ENCODE results near the gene FOXO6. TPM values are rescaled to one million over a fixed set of nuclear protein-coding genes. Genes with fewer than 3 reads are reported as not detected.

Gene FOXO6
- total and polyA plus RNA-seq, 2 donors (not counting 1 experiment from before 2014, with no cell fraction given), result under 0.01 TPM; not detected in 1

DNA sequence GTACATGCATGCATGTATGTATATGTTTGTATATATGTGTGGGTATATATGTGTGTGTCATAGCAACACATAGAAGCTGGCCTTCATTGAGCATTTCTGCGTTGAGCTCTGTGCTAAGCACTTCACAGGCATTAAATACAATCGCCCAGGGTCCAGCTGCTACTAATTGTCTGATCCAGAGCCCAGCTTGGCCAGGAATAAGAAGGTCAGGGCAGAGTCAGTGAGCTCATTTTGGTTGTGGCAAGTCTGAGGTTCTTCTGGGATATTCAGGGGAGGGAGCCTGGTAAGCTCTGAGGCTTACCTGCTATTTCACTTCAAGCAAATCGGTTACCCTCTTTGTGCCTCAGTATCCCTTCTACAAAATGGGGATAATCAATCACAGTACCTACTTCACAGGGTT lies 59.6 kb downstream of the FOXO6 start:
- H2AFZ ChIP-seq (ENCODE audit: low read length), result no peak overlapping the region
- no peak overlapping the region for H3K4me3 ChIP-seq (replicated peaks in 1 of 4; ENCODE audit: control extremely low read depth in 1 of 4, insufficient read depth in 1 of 4, low read depth in 3 of 4, low read length in 4 of 4)
- TF ChIP-seq CTCF (conservative IDR thresholded peaks at IDR 0.05 in 1 of 2, IDR thresholded peaks at IDR 0.05 in 1 of 2; ENCODE audit: low read depth in 1 of 2, low read length in 2 of 2) (no peak), EZH2 (IDR thresholded peaks at IDR 0.05; ENCODE audit: low read length, missing control alignments) (no peak)
- H3K9me3 ChIP-seq (ENCODE audit: control insufficient read depth, insufficient read depth, low read depth, low read length), result no peaks in the 10 kb centered on the region
- no peak overlapping the region for H3K4me2 ChIP-seq (ENCODE audit: extremely low read depth, insufficient read depth, low read length)
- no peak overlapping the region for H3K27ac ChIP-seq (ENCODE audit: insufficient read depth, low read length)
- H3K27me3 ChIP-seq (ENCODE audit: control insufficient read depth, insufficient read depth, low read length), result no peaks in the 10 kb centered on the region
- no peaks in the 10 kb centered on the region for H3K36me3 ChIP-seq (ENCODE audit: control insufficient read depth, insufficient read depth, low read length)
- no peaks in the 10 kb centered on the region for H3K4me1 ChIP-seq (ENCODE audit: control insufficient read depth, extremely low read depth, insufficient read depth, low read length)
- peak; percentile 28 to 31 for DNase-seq (ENCODE audit: low read depth in 2 of 2)
- no peaks in the 10 kb centered on the region for H3K79me2 ChIP-seq (ENCODE audit: control insufficient read depth, insufficient read depth, low read length)
- no peak overlapping the region for H3K9ac ChIP-seq (ENCODE audit: insufficient read depth, low read length)
- no peaks in the 10 kb centered on the region for H4K20me1 ChIP-seq (ENCODE audit: control insufficient read depth, extremely low read depth, insufficient read depth, low read length)

DNA sequence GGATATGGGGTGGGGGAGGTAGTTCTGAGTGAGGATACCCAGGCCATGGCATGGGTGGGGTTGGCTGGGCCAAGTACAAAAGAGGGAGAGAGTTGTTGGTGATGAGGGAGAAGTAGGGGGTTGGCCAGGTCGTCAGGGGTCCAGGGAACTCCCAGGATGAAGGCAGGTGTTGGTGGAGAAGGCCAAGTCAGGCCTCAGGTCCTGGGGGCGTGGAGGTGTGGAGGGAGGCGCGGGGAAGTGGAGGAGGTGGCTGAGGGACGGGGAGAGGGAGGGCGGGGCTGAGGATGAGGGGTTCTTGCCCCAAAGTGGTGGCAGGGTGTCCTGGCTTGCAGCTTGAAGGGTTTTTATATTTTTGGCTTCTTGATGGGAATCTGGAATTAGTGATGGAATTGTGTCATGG lies 61.1 kb downstream of the FOXO6 start:
- Histone ChIP-seq H4K20me1 (ENCODE audit: control insufficient read depth, extremely low read depth, insufficient read depth, low read length) (no peaks in the 10 kb centered on the region), H2AFZ (ENCODE audit: low read length) (no peak overlapping the region), H3K9ac (ENCODE audit: insufficient read depth, low read length) (no peak overlapping the region), H3K79me2 (ENCODE audit: control insufficient read depth, insufficient read depth, low read length) (no peaks in the 10 kb centered on the region), H3K27ac (ENCODE audit: insufficient read depth, low read length) (no peak overlapping the region), H3K9me3 (ENCODE audit: control insufficient read depth, insufficient read depth, low read depth, low read length) (no peaks in the 10 kb centered on the region), H3K4me1 (ENCODE audit: control insufficient read depth, extremely low read depth, insufficient read depth, low read length) (no peaks in the 10 kb centered on the region), H3K36me3 (ENCODE audit: control insufficient read depth, insufficient read depth, low read length) (no peaks in the 10 kb centered on the region), H3K4me3 (replicated peaks in 1 of 4; ENCODE audit: control extremely low read depth in 1 of 4, insufficient read depth in 1 of 4, low read depth in 3 of 4, low read length in 4 of 4) (no peak overlapping the region), H3K4me2 (ENCODE audit: extremely low read depth, insufficient read depth, low read length) (no peak overlapping the region), H3K27me3 (ENCODE audit: control insufficient read depth, insufficient read depth, low read length) (no peaks in the 10 kb centered on the region)
- TF ChIP-seq EZH2 (IDR thresholded peaks at IDR 0.05; ENCODE audit: low read length, missing control alignments) (no peak), CTCF (conservative IDR thresholded peaks at IDR 0.05 in 1 of 2, IDR thresholded peaks at IDR 0.05 in 1 of 2; ENCODE audit: low read depth in 1 of 2, low read length in 2 of 2) (no peak)
- DNase-seq (ENCODE audit: low read depth in 2 of 2), result no peak

- no peaks in the 10 kb centered on the region for H3K9me3 ChIP-seq (ENCODE audit: control insufficient read depth, insufficient read depth, low read depth, low read length)
- no peaks in the 10 kb centered on the region for H3K27me3 ChIP-seq (ENCODE audit: control insufficient read depth, insufficient read depth, low read length)
- no peak overlapping the region for H3K27ac ChIP-seq (ENCODE audit: insufficient read depth, low read length)
- no peak overlapping the region for H3K4me3 ChIP-seq (replicated peaks in 1 of 4; ENCODE audit: control extremely low read depth in 1 of 4, insufficient read depth in 1 of 4, low read depth in 3 of 4, low read length in 4 of 4)
- no peak overlapping the region for H2AFZ ChIP-seq (ENCODE audit: low read length)
- H4K20me1 ChIP-seq (ENCODE audit: control insufficient read depth, extremely low read depth, insufficient read depth, low read length), result no peaks in the 10 kb centered on the region
- no peak overlapping the region for H3K4me2 ChIP-seq (ENCODE audit: extremely low read depth, insufficient read depth, low read length)
- DNase-seq (ENCODE audit: low read depth in 2 of 2), result no peak
- no peak overlapping the region for H3K9ac ChIP-seq (ENCODE audit: insufficient read depth, low read length)
- H3K4me1 ChIP-seq (ENCODE audit: control insufficient read depth, extremely low read depth, insufficient read depth, low read length), result no peaks in the 10 kb centered on the region
- no peaks in the 10 kb centered on the region for H3K36me3 ChIP-seq (ENCODE audit: control insufficient read depth, insufficient read depth, low read length)
- H3K79me2 ChIP-seq (ENCODE audit: control insufficient read depth, insufficient read depth, low read length), result no peaks in the 10 kb centered on the region
- no peak for TF ChIP-seq EZH2 (IDR thresholded peaks at IDR 0.05; ENCODE audit: low read length, missing control alignments)
- peak in 1 of 2 donors; percentile 9 for TF ChIP-seq CTCF (conservative IDR thresholded peaks at IDR 0.05 in 1 of 2, IDR thresholded peaks at IDR 0.05 in 1 of 2; ENCODE audit: low read depth in 1 of 2, low read length in 2 of 2)
These were observed 62.4 kb downstream of the FOXO6 start for GRCh38 chr1:41423511-41424191.

Data from fibroblast of lung (primary cell).